Neural crest cell (in vitro differentiated cells): ENCODE results near the gene NBPF26. TPM values are rescaled to one million over a fixed set of nuclear protein-coding genes. Genes with fewer than 3 reads are reported as not detected.
"Not testable (repeated sequence)": the region's sequence is repeated elsewhere in the genome, so short reads cannot be mapped to it uniquely, and the experiment has no call there.

Experiments used
- DNase-seq: peaks from one replicate; pipeline ENCODE4 v3.0.0; 2021; ENCODE audit warnings: low read depth, mixed read lengths, low spot score
- H3K27ac Mint-ChIP-seq: one replicate; pipeline ENCODE4 v1.8.0; 2021; ENCODE audit warnings: mild to moderate bottlenecking, mixed read lengths; ENCODE audit not compliant: unreplicated experiment
- H3K27me3 Mint-ChIP-seq: 2 replicates; pipeline ENCODE4 v1.8.0; 2021; ENCODE audit warnings: low read depth, mild to moderate bottlenecking, mixed read lengths
- H3K36me3 Mint-ChIP-seq: 2 replicates; pipeline ENCODE4 v1.8.0; 2021; ENCODE audit warnings: low read depth, mild to moderate bottlenecking, mixed read lengths
- H3K4me1 Mint-ChIP-seq: 2 replicates; pipeline ENCODE4 v1.8.0; 2021; ENCODE audit warnings: mixed read lengths
- H3K4me3 Mint-ChIP-seq: one replicate; pipeline ENCODE4 v1.8.0; 2021; ENCODE audit warnings: mild to moderate bottlenecking, mixed read lengths
- H3K9me3 Mint-ChIP-seq: 2 replicates; pipeline ENCODE4 v1.8.0; 2021; ENCODE audit warnings: mixed read lengths
- CTCF ChIP-seq: fragments of 200-600 bp; sonication (generic); conservative IDR thresholded peaks from 2 replicates; pipeline ENCODE4 v1.5.0; 2021; ENCODE audit warnings: antibody characterized with exemption, mild to moderate bottlenecking
- total RNA-seq: library from RNA; stranded (reverse); gene quantifications from 2 replicates; pipeline ENCODE4 v1.2.1, GENCODE V29; 2021

Gene NBPF26
- total RNA-seq, 1 donor from 2014 or later: 21.9 TPM

GRCh38 chr1:120811822-120812221 lies 88.1 kb downstream of the NBPF26 start:
- not testable (repeated sequence) for H3K36me3 Mint-ChIP-seq, H3K27me3 Mint-ChIP-seq, H3K4me3 Mint-ChIP-seq, H3K4me1 Mint-ChIP-seq, H3K9me3 Mint-ChIP-seq
- peak; percentile 63 for DNase-seq
- H3K27ac Mint-ChIP-seq: peak overlapping the region; percentile 67
- TF ChIP-seq CTCF: peak; percentile 70

- H3K4me3 Mint-ChIP-seq, H3K9me3 Mint-ChIP-seq, H3K27ac Mint-ChIP-seq, DNase-seq, H3K27me3 Mint-ChIP-seq, H3K4me1 Mint-ChIP-seq, H3K36me3 Mint-ChIP-seq: not testable (repeated sequence)
Measured at GRCh38 chr1:120825051-120825450, 101.3 kb downstream of the NBPF26 start.

- not testable (repeated sequence) for H3K9me3 Mint-ChIP-seq, H3K36me3 Mint-ChIP-seq, H3K4me3 Mint-ChIP-seq, H3K27me3 Mint-ChIP-seq, H3K27ac Mint-ChIP-seq, H3K4me1 Mint-ChIP-seq, DNase-seq
Measured at GRCh38 chr1:120826623-120827022, 102.9 kb downstream of the NBPF26 start.

GRCh38 chr1:120844186-120844944 lies 120.6 kb downstream of the NBPF26 start:
- peak; percentile 54 for TF ChIP-seq CTCF
- not testable (repeated sequence) for H3K4me1 Mint-ChIP-seq, H3K27ac Mint-ChIP-seq, H3K36me3 Mint-ChIP-seq, H3K9me3 Mint-ChIP-seq, H3K27me3 Mint-ChIP-seq
- DNase-seq: peak; percentile 50
- H3K4me3 Mint-ChIP-seq: peak overlapping the region; percentile 89

- not testable (repeated sequence) for H3K27ac Mint-ChIP-seq, H3K9me3 Mint-ChIP-seq
Measured at GRCh38 chr1:120844945-120845330, 121.2 kb downstream of the NBPF26 start.

GRCh38 chr1:120849400-120850286 lies 125.9 kb downstream of the NBPF26 start:
- not testable (repeated sequence) for DNase-seq

More at GRCh38 chr1:120844945-120845330, 121.2 kb downstream of the NBPF26 start:
- DNase-seq, H3K4me1 Mint-ChIP-seq, H3K36me3 Mint-ChIP-seq, H3K27me3 Mint-ChIP-seq: not testable (repeated sequence)
- peak overlapping the region; percentile 82 for H3K4me3 Mint-ChIP-seq

GRCh38 chr1:120850287-120850536 lies 126.5 kb downstream of the NBPF26 start:
- H3K4me3 Mint-ChIP-seq: peak overlapping the region; percentile 83
- H3K9me3 Mint-ChIP-seq, H3K36me3 Mint-ChIP-seq, DNase-seq, H3K27me3 Mint-ChIP-seq, H3K27ac Mint-ChIP-seq, H3K4me1 Mint-ChIP-seq: not testable (repeated sequence)

More at GRCh38 chr1:120849400-120850286, 125.9 kb downstream of the NBPF26 start:
- not testable (repeated sequence) for H3K36me3 Mint-ChIP-seq, H3K27me3 Mint-ChIP-seq, H3K9me3 Mint-ChIP-seq, H3K27ac Mint-ChIP-seq, H3K4me1 Mint-ChIP-seq
- peak overlapping the region; percentile 83 for H3K4me3 Mint-ChIP-seq

- H3K9me3 Mint-ChIP-seq, H3K36me3 Mint-ChIP-seq, H3K27me3 Mint-ChIP-seq, H3K4me1 Mint-ChIP-seq: not testable (repeated sequence)
- DNase-seq: peak; percentile 63
- peak overlapping the region; percentile 83 for H3K4me3 Mint-ChIP-seq
- H3K27ac Mint-ChIP-seq: peak overlapping the region; percentile 99
Measured at GRCh38 chr1:120850537-120851421, 127.0 kb downstream of the NBPF26 start.

GRCh38 chr1:120858144-120858543 lies 134.4 kb downstream of the NBPF26 start:
- not testable (repeated sequence) for DNase-seq, H3K27me3 Mint-ChIP-seq, H3K4me3 Mint-ChIP-seq, H3K9me3 Mint-ChIP-seq, H3K27ac Mint-ChIP-seq, H3K4me1 Mint-ChIP-seq, H3K36me3 Mint-ChIP-seq

- H3K27ac Mint-ChIP-seq, H3K9me3 Mint-ChIP-seq, H3K36me3 Mint-ChIP-seq, H3K4me1 Mint-ChIP-seq, DNase-seq, H3K27me3 Mint-ChIP-seq, H3K4me3 Mint-ChIP-seq: not testable (repeated sequence)
Measured at GRCh38 chr1:120859615-120860234, 136.0 kb downstream of the NBPF26 start.

GRCh38 chr1:120878206-120878605 lies 154.5 kb downstream of the NBPF26 start:
- not testable (repeated sequence) for H3K27me3 Mint-ChIP-seq

More at GRCh38 chr1:120878206-120878605, 154.5 kb downstream of the NBPF26 start:
- not testable (repeated sequence) for H3K4me1 Mint-ChIP-seq, H3K4me3 Mint-ChIP-seq, H3K36me3 Mint-ChIP-seq, H3K27ac Mint-ChIP-seq, DNase-seq, H3K9me3 Mint-ChIP-seq
